Measurements from ENCODE around the gene SHTN1.

- TF ChIP-seq CTCF (conservative IDR thresholded peaks at IDR 0.05; ENCODE audit: low read length): no peak
- no peak for TF ChIP-seq EZH2phosphoT487 (IDR thresholded peaks at IDR 0.05; ENCODE audit: borderline replicate concordance)
Measured at GRCh38 chr10:116995648-116996047, 9.3 kb downstream of the SHTN1 start.
